Rectal smooth muscle tissue (tissue), 1 donor: ENCODE data around the gene CAMK1G.

Experiments
- H3K27ac ChIP-seq: one replicate; pipeline ENCODE4 v1.7.0; 2013; ENCODE audit warnings: low read depth, low read length, inconsistent platforms
- H3K27me3 ChIP-seq: one replicate; pipeline ENCODE4 v1.7.0; 2013; ENCODE audit warnings: low read length; ENCODE audit not compliant: control insufficient read depth, insufficient read depth
- H3K36me3 ChIP-seq: one replicate; pipeline ENCODE4 v1.7.0; 2013; ENCODE audit warnings: low read length; ENCODE audit not compliant: control insufficient read depth, insufficient read depth
- H3K4me1 ChIP-seq: one replicate; pipeline ENCODE4 v1.7.0; 2013; ENCODE audit warnings: low read length; ENCODE audit not compliant: control insufficient read depth, insufficient read depth
- H3K4me3 ChIP-seq: one replicate; pipeline ENCODE4 v1.7.0; 2013; ENCODE audit warnings: low read length
- H3K9ac ChIP-seq: one replicate; pipeline ENCODE4 v1.7.0; 2013; ENCODE audit warnings: low read length

CAMK1G gene

DNA sequence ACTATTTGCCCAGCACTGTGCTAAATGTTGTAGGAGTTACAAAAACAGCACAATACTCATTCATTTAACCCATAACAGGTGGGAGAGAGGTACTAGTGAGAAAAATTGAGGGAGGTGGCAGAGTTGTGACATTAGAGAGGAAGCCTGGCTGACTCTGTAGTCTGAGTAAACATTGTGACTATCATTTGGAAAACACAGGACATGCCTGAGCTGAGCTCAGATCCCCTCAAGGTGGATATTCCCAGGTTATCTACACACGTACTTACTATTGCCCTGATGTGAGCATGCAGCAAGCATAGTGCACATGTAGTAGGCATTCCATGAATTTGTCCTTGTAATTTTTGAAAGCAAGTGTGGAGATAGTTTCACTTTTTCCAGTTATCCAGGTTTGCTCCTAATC lies 10.9 kb downstream of the CAMK1G start:
- H3K9ac ChIP-seq: no peak overlapping the region
- H3K27me3 ChIP-seq: no peaks in the 10 kb centered on the region
- no peaks in the 10 kb centered on the region for H3K36me3 ChIP-seq
- no peak overlapping the region for H3K4me3 ChIP-seq
- no peak overlapping the region for H3K27ac ChIP-seq
- no peaks in the 10 kb centered on the region for H3K4me1 ChIP-seq

DNA sequence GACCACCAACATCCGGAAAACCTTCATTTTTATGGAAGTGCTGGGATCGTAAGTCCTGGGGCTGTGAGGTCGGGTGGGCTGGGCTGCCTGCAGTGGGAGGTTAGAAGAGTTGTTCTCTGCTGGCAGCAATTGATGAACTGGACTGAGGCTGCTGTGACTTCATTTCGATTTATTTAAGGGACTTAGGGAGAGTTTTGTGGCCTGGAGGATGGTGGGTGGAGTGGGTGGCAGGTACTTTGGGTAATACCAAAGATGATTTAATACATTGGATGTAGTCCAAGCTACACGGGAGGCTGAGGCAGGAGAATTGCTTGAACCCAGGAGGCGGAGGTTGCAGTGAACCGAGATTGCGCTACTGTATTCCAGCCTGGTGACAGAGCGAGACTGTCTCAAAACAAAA lies 11.5 kb downstream of the CAMK1G start:
- H3K27me3 ChIP-seq: no peaks in the 10 kb centered on the region
- no peaks in the 10 kb centered on the region for H3K4me1 ChIP-seq
- no peak overlapping the region for H3K4me3 ChIP-seq
- no peak overlapping the region for H3K27ac ChIP-seq
- H3K36me3 ChIP-seq: no peaks in the 10 kb centered on the region
- no peak overlapping the region for H3K9ac ChIP-seq

DNA sequence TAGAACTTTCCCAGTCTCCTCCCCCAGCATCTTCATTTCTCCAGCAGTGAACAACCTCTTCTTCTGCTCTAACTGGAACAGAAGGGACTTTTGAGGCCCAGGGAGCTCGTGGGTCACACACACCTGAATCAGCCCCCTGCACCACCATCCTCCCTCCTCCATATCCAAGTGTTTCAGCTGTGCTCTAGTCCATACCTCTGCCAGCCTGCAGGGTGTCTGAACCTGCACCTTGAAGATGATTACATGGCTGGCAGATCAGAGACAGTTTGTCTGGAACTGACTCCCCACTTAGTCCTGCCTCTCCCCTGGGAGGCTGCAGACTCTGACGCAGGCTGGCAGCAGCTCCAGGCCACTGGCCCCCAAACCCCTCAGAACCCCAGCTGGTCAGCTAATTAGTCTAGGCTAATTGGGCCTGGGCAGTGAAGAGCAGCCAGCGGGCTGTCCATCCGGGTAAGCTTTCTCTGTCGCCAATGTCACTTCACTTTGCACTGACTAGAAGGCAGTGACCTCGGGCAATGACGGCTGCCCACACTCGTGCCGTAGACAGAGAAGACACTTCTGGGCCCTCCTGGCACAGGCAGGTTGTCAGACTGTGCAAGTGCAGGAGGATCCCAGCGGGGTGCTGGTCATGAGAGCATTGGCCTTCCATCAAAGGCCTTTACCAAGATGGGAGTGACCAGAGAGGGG lies 12.2 kb downstream of the CAMK1G start:
- H3K4me1 ChIP-seq: no peaks in the 10 kb centered on the region
- H3K27ac ChIP-seq: no peak overlapping the region
- H3K36me3 ChIP-seq: no peaks in the 10 kb centered on the region
- H3K9ac ChIP-seq: no peak overlapping the region
- no peak overlapping the region for H3K4me3 ChIP-seq
- no peaks in the 10 kb centered on the region for H3K27me3 ChIP-seq

DNA sequence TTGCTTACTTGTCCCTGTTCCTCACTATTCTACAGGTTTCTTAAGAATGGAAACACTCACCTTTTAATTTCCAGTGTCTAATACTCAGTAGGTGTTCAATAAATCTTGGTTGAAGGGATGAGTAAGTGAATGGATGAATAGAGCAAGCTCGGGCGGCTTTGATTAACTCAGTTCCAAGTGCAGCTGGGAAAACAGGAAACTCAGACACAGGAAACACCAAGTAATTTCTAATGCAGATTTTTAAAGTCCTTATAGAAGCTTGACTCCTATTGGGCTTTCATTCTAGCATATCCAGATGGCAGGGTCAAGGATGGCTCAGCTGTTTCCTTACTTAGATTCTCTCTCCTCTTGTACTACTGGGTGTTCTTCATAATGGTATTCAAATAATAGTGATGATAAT lies 14.0 kb downstream of the CAMK1G start:
- H3K27me3 ChIP-seq: no peaks in the 10 kb centered on the region
- H3K9ac ChIP-seq: no peak overlapping the region
- no peaks in the 10 kb centered on the region for H3K4me1 ChIP-seq
- no peak overlapping the region for H3K4me3 ChIP-seq
- no peak overlapping the region for H3K27ac ChIP-seq
- no peaks in the 10 kb centered on the region for H3K36me3 ChIP-seq

DNA sequence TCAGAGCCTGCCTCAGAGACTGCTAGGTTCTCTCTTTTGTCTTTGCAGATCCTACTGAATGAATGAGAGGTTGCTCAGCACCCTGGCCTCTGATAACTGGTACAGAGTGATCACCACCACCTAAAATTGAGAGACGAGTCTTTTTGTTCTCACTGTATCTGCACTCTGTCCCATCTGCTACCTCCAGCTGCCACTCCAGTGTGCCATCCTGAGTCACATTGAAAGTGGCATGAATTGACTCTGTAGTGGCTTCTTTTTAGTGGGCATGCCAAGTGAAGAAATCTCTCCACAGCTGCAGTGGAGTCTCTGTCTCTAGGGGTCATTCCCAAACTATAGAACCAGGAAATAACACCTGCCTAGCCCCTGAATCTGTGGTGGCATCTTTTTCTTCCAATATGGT lies 14.7 kb downstream of the CAMK1G start:
- no peak overlapping the region for H3K9ac ChIP-seq
- no peak overlapping the region for H3K27ac ChIP-seq
- no peaks in the 10 kb centered on the region for H3K4me1 ChIP-seq
- H3K36me3 ChIP-seq: no peaks in the 10 kb centered on the region
- H3K4me3 ChIP-seq: no peak overlapping the region
- no peaks in the 10 kb centered on the region for H3K27me3 ChIP-seq

DNA sequence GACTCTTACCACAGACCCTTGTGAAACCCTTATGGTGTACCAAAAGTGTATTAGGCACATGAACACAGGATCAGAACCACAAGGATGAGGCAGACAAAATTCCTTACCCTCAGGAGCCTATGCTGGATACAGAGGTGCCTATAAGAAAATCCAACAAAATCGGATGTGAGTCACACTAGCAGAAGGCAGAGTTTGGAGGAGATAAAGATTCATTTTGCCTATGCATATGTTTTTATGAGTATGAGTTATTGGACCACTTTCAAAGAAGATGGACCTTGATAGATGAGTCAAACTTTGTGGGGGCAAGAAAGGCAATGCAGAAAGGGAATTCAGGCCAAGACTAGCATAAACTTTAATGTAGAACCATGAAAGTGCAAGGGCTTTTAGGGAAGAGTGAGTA lies 17.0 kb downstream of the CAMK1G start:
- no peaks in the 10 kb centered on the region for H3K27me3 ChIP-seq
- no peaks in the 10 kb centered on the region for H3K36me3 ChIP-seq
- H3K27ac ChIP-seq: no peak overlapping the region
- H3K4me3 ChIP-seq: no peak overlapping the region
- H3K4me1 ChIP-seq: no peaks in the 10 kb centered on the region
- no peak overlapping the region for H3K9ac ChIP-seq

DNA sequence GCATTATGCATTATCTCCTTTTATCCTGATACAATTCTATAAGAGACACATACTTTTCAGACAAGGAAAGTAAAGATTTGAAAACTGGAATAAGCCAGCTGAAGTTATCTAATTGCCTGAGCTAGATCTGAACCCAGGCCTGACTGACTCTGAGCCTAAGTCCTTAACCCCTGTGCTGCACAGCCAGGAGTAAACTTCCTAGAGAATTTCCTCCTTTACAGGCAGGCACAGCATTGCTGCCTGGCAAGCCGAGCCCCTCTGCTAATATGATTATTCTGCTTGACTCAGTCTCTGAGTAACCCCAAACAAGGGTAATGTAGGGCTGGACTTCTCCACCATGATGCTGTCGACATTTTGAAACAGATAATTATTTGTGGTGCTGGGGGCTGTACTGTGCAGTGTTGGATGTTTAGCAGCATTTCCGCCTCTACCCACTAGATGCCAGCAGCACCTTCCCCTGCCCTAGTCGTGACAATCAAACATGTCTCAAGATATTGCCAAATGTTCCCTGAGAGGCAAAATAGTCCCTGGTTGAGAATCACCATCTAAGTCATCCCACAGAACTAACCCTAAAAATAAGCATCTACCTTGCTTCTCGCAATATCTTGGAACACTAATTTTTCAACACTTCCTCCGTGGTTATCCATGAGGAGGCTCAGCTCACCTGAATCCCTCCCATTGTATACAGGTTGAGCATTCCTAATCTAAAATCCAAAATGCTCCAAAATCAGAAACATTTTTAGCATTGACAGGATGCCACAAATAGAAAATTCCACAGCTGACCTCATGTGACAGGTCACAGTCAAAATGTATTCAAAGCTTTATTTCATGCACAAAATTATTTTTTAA lies 18.5 kb downstream of the CAMK1G start:
- Histone ChIP-seq H3K36me3 (no peaks in the 10 kb centered on the region), H3K27me3 (no peaks in the 10 kb centered on the region), H3K9ac (no peak overlapping the region), H3K4me3 (no peak overlapping the region), H3K4me1 (no peaks in the 10 kb centered on the region), H3K27ac (no peak overlapping the region)

DNA sequence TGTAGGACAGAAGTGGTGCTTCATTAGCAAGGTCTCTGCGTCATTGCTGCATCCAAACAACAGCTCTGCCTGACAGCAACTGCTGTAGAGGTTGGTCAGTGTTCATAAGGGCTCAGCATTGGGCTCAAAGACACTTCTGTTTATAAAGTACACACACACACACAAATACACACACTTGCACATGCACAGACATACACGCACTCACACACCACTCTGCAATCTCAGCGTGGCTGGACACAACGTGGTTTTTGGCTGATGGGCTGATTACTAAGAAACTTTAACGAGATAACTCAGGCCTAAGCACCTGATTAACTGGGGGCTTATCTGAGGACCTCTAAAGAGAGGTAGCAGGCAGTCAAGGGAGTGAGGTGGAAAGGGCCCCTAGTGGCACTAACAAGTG lies 20.4 kb downstream of the CAMK1G start:
- Histone ChIP-seq H3K27me3 (no peaks in the 10 kb centered on the region), H3K27ac (no peak overlapping the region), H3K36me3 (no peaks in the 10 kb centered on the region), H3K4me3 (no peak overlapping the region), H3K4me1 (no peaks in the 10 kb centered on the region), H3K9ac (no peak overlapping the region)

DNA sequence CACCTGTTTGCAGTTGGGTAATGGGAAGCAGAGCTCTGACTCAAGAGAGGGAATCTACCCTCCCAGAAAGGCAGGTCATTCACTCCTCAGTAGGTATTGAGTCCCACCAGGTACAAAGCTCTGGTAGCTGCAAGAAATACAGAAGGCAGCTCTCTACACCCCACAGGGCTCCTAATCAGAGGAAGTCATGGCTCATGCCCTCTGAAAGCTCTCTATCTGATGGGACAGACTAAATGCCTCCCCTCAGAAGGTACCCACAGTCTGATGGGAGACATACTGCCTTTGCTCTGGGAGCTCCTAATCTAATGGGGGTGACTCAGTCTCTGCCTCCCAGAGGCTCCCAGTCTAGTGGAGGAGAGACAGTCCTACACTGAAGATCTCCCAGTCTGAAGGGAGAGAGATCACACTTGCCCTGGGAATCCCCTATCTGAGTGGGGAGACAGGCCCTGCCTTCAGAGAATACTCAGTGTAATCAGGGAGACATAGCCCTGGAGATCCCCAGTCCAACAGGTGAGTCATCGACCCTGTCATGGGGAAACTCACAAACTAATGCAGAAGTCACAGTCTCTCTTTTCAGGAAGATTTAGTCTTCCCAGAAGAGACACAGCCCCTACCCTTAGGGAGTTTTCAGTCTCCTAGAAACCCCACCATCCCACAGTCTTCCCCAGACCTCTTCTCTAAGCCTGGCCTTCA lies 23.7 kb downstream of the CAMK1G start:
- H3K9ac ChIP-seq: no peak overlapping the region
- no peak overlapping the region for H3K27ac ChIP-seq

DNA sequence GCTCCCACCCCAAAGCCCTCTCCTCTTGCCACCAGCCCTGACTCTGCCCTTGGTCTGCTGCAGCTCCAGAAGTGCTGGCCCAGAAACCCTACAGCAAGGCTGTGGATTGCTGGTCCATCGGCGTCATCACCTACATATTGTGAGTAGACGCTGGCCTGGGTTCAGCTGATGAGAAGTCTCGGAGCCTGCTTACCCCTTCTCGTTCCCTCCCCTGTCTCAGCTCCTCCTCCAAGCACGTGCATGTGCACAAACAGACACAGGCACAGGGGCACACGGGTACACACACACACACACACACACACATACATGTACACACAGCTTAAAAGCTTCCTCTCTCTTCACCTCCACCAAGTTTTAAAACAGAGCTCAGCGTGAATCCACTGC lies 24.3 kb downstream of the CAMK1G start:
- Histone ChIP-seq H3K4me3 (no peak overlapping the region), H3K4me1 (no peaks in the 10 kb centered on the region), H3K27me3 (no peaks in the 10 kb centered on the region), H3K9ac (no peak overlapping the region), H3K27ac (no peak overlapping the region), H3K36me3 (no peaks in the 10 kb centered on the region)

More for the DNA sequence above, 23.7 kb downstream of the CAMK1G start:
- Histone ChIP-seq H3K4me1 (no peaks in the 10 kb centered on the region), H3K4me3 (no peak overlapping the region), H3K36me3 (no peaks in the 10 kb centered on the region), H3K27me3 (no peaks in the 10 kb centered on the region)

DNA sequence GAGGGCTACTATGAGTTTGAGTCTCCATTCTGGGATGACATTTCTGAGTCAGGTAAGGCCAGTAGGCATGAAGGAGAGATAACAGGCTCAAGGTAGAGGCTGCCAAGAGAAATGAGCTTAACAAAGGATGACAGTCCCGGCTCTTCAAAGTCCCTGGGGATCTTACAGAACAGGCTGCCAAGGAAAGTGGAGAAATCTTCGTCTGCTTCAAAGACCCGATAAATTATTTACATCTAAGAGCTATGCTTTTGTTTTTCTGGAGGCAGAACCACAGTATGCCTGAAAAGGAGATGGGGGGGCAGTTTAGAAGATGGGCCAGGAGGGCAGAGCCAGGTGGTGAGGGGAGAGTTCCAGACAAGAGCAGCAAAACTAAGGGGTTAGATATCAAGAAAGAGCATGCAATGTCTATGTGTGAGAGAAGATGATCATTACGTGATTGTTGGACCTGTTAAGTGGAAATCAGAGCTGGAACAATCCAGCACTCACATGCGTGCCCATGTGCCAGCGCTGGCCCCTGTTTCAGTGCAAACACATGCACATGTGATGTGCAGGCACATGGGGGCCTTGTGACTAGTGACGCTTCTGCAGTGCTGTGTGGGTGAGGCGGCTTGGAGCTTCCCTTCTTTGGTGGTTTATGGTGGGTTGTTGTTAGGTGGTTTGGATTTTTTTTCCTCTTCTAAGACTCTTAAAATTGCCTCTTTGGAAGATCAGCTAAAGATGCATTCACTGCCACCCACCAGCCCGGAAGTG lies 25.7 kb downstream of the CAMK1G start:
- H3K4me1 ChIP-seq: no peaks in the 10 kb centered on the region
- H3K27me3 ChIP-seq: no peaks in the 10 kb centered on the region
- H3K4me3 ChIP-seq: no peak overlapping the region
- H3K36me3 ChIP-seq: no peaks in the 10 kb centered on the region
- no peak overlapping the region for H3K27ac ChIP-seq
- H3K9ac ChIP-seq: no peak overlapping the region
